GM20431 (cell line): ENCODE data around the gene GAL3ST3.
"Not testable (repeated sequence)": the region's sequence is repeated elsewhere in the genome, so short reads cannot be mapped to it uniquely, and the experiment has no call there.

Experiments
- in situ Hi-C: fragments of 300-500 bp; cut with MseI, MboI; formaldehyde crosslinking; loops from one replicate; pipeline ENCODE4 v1.15.0; 2020; ENCODE audit warnings: low sequenced_read_pairs; ENCODE audit not compliant: unreplicated experiment

The GAL3ST3 gene

DNA sequence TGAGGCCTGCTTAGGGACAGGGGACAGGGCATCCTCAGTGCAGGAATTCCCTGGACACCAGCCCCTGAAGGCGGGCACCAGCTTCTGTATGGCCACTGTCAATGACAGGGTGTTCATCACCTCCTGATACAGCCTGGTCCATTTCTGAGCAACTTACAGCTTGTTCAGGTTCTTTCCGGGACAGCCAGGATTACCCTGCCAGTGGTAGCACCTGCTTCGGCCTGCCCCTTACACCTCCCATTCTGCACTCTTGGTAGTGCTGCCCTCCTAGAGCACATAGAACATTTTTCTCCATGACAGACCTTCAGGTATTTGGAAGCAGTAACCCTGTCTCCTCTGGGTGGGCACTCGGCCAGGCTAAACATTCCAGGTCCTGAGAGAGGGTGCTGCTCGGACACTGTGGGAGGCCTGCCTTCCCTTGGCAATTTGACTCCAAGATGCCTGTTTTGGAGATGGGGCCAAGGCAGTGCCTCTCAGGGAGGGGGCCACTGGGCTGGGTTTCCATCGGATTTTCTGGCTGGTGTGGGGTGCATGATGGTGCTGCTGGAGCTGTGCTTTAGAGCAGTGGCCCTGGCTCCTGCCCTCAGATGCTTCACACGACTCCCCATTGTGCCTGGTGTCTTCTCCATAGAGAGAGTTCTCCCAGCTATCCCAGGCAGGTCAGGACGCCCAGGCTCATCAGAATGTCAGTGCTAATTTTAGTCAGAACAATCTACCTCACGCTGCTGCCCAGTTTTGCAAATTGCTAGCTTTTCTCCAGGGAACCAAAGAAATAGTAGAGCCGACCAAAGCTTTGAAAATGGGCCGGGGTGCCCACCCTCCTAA lies 1.2 kb downstream of the GAL3ST3 start:
- in situ Hi-C loops, result no loop called here

DNA sequence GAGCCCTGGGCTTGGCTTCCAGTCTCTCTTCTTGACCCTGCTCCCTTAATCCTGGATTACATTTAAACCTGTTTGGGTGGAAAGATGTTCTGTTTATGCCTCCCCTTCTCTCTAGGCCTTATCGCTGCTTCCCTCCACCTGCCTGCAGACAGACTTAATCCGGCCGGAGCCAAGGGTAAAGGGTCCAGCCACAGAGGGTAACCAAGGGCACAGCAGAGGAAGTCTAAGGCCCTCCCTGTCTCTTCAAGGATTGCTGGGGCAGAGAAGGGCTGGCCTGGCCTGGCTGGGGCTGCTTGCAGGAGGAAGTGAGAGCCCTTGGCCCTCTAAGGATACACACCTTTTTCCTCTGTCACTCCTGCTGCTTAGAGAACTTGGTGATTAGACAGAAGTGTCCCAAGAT lies 2.1 kb downstream of the GAL3ST3 start:
- in situ Hi-C loops, result no loop called here

DNA sequence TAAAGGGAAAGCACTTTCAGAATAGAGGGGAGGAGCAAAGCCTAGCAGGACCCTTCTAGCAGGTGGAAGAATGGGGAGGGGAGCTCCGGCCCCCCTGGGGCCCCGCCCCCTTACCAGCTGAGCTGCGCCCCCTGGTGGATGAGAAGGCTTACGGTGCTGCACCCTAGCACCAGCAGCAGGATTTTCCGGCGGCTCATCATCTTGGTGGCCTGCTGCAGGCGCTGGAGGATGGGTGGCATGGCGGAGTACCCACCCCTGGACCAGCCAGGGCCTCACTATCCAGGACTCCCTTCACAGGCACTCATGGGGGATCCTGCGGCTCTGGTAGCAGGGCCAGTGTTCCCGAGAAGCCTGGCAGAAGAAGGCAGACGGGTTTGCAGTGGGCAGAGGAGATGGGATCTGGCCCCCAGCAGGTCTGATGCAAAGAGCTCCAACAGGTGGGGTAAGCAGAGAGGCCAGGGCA lies 3.8 kb downstream of the GAL3ST3 start:
- in situ Hi-C loops, result no loop called here

DNA sequence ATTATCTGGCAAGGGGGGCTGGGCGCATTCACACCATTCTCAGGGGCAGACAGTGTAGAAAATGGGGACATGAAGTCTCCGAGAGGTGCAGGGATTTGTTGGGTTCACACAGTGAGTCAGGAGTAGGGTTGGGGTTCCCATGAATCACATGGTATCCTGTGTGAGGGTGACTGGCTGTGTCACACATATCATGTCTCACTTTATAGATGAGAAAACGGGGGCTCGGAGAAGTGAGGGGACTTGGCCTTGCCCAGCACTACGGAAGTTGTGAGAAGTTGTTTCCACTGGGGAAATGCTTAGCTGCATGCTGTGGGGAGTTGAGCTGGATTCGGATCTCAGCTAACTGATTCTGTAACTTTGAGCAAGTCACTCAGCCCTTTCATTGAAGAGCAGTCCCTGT lies 4.2 kb downstream of the GAL3ST3 start:
- in situ Hi-C loops, result no loop called here

DNA sequence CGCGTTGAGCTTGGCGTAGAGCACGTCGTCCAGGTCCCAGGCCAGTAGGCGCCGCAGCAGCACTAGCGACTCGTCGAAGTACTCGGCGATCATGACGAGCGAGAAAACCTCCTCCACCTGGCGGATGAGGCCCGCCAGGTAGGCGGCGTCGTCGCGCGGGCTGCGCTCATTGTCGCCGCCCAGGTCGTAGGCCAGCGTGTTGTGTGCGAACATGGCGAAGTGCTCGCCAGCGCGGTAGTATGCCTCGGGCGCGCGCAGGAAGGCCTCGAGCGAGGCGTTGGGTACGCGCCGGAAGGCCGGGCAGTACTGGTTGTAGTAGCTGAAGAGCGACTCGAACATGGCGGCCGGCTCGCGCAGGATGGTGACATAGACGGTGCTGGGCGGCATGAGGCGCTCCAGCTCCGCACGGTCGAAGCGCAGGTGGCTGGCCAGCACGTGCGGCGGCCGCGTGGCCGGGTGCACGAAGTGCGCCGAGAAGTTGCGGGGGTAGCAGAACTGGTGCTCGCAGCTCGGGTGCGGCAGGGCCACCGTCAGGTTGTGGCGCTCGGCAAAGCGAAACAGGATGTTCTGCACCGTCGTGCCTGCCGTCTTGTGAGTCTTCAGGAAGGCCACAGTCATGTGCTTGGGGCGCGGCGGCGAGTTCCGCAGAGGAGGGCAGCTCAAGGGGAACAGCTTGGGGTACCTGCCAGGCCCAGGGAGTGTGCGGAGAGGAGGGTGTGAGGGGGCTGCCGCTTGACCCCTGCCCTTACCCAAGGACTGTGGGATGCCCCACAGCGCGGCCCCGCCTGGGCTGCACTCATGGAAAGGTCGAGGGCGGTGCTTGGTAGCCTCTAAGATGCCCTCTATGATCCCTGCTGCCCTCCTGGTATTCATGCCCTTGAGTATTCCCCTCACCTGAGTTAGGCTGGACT lies 5.7 kb downstream of the GAL3ST3 start:
- in situ Hi-C loops, result no loop called here

DNA sequence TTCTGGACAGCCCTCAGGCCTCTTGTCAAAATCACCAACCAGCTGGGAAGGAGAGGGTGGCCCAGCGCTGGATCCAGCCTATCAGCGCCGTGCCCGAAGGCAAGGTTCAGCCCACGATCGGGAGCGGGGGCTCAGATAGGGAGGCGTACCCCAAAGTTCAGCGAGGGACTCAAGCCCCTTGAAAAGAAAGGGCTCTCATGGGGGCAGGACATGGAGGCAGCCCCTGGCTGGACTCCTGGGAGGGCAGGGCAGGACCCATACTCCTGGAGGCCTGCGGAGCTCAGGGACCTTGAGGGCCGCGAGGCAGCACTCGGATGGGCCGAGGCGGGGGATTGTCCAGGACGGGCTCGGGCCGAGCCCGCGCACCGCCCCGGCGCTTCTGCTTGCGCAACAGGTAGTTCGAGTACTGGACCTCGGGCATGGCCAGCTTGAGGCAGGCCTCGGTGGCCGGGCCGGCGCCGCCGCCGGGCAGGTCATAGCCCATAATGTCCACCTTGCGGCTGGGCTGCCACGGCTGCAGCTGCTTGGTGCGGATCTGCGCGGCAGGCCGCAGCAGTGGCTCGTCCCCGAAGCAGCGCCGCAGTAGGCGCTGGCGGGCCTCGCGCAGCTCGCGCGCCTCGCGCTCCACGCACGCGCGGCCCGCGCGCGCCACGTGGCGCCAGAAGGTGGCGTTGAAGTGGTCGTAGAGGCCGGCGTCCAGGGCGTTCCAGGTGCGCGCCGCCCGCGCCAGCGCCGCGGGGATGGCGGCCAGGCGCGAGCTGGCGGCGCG lies 6.5 kb downstream of the GAL3ST3 start:
- in situ Hi-C loops, result no loop called here

DNA sequence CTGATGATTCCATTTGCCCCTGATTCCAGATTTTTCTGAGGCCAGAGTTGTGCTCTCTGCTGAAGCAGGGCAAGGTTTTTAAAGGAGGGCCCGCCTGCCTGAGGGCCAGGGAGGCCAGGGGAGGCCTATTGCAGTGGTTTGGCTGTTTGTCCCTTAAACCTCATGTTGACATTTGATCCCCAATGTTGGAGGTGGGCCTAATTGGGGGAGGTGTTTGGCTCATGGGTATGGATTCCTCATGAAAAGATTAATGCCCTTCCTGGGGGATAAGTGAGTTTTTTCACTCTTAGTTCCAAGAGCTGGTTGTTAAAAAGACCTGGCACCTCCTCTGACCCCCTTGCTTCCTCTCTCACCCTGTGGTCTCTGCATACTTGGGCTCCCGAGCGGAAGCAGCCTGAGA lies 9.2 kb downstream of the GAL3ST3 start:
- in situ Hi-C loops, result no loop called here

DNA sequence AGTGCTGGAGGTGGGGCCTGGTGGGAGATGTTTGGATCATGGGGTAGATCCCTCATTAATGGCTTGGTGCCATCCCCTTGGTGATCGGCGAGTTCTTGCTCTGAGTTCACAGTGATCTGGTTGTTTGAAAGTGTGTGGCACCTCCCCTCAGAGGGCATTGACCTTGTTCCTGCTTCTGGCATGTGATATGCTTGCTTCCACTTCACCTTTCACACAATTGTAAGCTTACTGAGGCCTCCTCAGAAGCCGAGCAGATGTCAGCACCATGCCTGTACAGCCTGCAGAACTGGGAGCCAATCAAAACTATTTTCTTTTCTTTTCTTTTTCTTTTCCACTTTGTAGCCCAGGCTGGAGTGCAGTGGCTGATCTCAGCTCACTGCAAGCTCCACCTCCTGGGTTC lies 11.6 kb downstream of the GAL3ST3 start:
- in situ Hi-C loops, result no loop called here

DNA sequence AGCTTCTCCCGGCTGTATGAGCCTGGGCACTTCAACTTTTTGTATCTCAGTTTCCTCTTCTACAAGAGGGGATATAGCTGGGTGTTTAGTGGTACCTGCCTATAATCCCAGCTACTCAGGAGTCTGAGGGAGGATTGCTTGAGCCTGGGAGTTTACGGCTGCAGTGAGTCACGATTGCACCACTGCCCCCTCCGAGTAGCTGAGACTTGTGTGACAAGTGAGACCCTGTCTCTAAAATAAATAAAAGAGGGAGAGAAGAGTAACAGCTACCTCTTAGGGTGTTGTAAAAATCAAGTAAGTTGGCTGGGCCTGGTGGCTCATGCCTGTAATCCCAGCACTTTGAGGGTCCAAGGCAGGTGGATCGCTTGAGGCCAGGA lies 12.6 kb downstream of the GAL3ST3 start:
- in situ Hi-C loops, result no loop called here

DNA sequence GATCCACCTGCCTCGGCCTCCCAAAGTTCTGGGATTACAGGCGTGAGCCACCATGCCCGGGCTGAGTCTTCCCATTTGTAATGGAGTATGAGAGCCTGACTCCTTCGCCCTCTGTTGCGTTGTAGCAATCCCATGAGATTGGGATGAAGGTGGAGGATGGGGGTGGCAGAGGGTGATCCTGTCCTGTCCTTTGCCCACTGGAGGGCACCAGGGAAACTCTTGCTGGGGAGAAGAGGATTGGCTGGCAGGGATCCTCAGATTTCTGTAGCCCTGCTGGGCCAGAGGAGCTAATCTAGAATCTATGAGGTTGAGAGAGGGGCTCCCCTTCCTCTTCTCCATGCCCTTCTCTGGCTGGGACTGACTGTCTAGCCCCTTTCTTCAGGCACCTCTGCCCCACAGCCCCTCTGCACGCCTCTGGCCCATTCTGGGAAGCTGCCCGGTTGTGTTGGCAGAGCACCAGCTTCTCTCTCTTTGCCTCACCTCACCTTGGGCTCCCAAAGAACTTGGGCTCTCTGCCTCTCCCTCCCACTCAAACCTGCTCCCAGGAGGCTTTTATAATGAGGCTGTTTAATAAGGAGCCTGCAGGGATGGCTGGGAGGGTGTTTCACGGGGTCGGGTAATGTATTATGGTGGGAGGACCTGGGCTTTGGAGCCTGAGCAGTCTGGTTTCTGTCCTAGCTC lies 13.2 kb downstream of the GAL3ST3 start:
- in situ Hi-C loops, result no loop called here

DNA sequence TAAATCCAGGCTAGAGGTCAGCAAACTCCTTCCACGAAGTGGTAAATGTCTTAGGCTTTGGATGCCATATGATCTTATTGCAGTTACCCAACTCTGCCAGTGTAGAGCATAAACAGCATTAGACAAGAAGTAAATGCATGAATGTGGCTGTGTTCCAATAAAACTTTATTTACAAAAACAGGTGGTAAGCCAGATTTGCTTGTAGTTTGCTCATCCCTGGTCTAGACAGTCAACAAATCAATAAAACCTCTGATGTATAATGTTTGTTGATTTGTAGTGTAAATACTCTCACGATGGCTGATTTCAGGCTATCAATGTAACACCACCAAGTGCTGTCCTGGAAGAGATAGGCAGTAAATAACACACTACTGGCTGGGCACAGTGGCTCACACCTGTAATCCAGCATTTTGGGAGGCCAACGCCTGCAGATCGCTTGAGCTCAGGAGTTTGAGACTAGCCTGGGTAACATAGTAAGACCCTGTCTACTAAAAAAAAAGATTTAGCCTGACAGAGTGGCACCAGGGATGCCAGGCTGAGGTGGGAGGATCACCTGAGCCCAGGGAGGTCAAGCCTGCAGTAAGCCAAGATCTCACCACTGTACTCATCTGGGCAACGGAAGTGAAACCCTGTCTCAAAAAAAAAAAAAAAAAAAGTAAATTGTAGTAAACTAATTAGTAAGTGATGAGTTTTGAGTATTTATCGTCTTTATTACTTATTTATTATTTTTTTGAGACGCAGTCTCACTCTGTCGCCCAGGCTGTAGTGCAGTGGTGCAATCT lies 15.8 kb downstream of the GAL3ST3 start:
- in situ Hi-C loops, result no loop called here

DNA sequence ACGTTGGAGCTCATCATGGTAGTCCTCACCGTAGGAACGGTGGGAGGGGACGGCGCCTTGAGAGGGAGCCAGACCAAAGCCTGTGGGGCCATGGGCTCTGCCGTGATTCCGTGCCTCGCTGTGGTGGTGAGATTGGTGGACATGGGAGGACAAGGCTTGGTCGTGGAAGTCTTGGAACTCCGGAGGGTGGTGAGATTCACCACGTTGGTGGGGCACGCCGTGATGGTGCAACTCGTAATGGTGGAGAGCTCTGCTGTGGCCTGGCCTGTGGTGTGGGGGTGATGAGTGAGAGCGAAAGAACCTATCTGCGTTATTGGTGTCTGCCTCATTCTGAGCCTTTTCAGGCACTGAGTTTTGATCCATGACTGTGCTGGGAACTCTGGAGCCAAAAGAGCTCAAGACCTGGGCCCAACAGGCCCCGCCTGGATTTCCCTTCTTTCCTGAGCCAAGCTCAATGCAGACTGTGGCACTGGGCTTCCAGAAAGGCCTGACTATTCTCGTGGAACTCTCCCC lies 22.9 kb downstream of the GAL3ST3 start, which contains the start of gene CATSPER1:
Gene CATSPER1 (minus strand): TSS at position 463 of the 513 bp plus-strand sequence. CDS start 100 bp downstream, at position 363.
- in situ Hi-C loops, result no loop called here

DNA sequence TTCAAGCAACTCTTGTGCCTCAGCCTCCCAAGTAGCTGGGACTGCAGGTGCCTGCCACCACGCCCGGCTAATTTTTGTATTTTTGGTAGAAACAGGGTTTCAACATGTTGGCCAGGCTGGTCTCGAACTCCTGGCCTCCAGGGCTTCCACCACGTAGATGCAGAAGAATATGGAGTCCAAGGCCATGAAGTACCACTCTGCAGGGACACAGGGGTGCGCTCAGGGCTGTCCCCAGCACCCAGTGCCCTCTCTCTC lies 25.8 kb downstream of the GAL3ST3 start:
- in situ Hi-C loops, result not testable (repeated sequence)

DNA sequence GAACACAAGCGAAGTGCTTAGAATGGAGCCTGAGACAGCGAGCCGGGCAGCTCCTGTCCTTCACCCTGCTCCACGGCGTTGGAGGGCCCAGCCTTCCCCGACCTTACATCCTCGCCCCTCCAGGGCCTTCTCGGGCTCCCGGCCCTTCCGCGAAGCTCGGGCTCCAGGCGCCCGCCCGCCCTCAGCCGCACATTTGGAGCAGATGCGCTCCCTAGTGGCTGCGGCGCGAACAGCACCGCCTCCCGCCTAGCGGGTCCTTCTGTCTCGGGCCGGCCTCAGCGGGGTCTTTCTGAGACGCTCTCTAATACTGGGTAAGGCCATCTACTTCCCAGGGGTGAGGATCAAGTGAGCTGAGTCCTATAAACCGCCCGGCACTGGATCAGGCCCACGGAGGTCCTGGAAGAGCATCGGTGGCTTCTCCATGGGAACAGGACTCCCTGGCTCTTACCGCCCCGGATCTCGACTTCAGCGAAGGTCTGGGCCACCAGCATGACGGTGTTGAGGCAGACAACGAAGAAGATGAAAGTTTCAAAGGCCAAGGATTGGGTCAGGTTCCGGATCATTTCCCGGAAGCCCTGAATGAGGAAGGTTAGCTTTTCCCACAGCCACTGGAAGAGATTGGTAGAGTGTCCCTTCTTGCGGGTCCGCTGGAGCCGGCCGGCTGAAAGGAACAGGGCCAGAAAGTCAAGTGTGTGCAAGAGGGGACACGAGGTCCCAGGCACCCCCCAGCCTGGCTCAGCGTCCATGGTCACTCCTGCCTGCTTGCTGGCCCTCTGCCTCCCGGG lies 26.4 kb downstream of the GAL3ST3 start:
- in situ Hi-C loops, result no loop called here

DNA sequence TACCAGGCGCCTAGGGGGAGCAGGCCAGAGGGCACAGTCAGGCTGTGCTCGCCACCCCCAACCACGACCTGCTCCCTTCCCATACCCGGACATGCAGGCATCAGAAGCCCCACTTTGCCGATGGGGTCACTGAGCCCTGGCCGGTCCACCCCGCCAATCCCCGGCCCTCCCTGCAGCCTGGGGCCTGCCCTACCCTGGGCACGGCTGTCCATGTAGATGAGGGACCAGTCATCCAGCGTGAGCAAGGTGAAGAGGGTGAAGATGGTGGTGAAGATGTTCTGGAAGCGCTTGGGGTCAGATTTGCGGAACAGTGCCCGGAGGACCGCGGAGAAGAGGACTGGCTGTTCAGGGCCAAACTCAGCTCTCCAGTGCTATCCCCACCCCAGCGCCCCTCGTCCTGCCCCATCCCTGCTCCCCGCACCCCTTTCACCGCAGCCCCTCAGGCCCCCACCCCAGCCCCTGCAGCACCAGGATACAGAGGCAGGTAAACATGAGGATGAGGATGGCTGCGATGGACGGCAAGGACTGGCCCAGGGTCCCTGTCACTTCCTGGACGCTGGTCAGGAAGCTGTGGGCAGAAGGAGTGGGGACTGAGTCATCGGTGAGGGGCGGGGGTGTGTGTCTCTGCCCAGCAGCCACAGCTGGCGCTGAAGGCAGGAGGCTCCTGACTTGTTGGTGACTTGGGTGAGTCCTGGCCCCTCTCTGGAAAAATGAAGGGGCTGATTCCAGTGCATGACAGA lies 28.2 kb downstream of the GAL3ST3 start:
- in situ Hi-C loops, result no loop called here

DNA sequence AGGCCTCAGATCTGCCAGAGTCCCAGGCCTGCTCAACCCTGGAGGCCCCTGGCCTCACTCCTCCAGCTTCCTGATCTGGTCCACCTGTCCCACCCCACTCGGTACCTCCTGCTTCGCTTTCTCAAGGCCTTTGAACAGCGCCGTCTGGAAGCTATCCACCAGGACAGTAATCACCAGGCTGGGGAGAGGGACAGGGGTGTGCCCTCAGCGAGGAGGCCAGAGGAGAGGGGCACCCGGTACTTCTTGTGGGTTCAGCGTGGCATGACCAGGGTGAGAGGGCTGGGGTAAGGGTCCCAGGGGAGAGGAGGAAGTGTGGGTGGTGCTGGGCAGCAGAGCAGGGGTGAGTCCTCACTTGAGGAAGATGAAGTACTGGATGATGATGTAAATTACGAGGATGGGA lies 28.7 kb downstream of the GAL3ST3 start:
- in situ Hi-C loops, result no loop called here

DNA sequence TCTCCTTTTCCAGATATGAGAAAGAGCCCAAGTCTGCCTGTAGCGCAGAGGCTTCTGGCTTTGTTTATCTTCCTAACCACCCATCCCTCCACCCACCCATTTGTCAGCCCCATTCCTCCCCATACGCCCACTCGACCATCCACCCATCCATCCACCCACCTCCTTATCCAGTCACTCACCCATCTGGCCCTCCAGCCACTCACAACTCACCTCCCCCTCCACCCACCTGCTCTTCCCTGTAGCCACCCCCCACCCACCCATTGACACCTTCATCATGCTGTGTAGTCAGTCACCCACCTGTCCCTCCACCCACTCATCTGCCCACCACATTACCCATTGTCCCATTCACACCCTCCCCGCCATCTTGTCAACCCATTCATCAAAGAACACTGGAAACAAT lies 31.6 kb downstream of the GAL3ST3 start:
- in situ Hi-C loops, result no loop called here

DNA sequence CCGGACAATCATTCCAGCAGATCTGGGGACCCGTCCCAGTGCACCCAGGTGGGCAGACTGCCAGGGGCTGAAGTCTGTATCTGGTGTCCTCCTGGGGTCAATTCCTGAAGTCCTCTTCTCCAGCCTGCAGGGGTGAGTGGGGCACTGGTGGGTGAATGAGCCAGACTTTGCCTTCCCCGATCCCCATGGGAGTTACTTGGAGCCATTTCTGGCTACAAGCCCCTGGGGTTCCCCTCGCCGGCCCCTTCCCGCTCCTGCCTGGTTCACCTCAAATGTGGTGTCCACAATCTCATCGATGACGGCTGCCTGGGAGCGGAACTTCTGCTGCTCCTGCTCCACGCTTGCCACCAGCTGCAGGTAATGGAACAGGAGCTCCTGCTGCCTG lies 32.2 kb downstream of the GAL3ST3 start:
- in situ Hi-C loops, result no loop called here
